ENCODE measurements around the gene SEC24D.

DNA sequence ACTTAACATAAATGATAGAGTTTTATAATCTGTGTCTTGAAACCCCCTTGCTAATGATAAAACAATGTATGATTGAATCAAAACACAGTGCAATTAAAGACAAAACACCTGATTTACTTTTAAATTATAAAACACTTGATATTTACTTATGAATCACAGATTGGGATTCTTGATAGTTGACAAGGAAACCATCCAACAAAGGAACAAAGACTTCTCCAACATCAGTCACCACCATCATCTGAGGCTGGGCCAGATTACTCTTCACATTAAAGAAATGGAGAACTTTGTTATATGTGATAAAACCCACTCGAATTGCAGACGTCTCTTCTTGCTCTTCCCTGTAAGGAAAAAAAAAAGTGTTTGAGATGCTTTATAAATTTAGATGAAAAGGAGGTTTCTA is 83.4 kb downstream of the SEC24D start:
- TF ChIP-seq POLR2A (IDR thresholded peaks at IDR 0.05; ENCODE audit: low read depth, low read length) (no peak), TAF1 (IDR thresholded peaks at IDR 0.05; ENCODE audit: borderline replicate concordance, low read depth, low read length) (no peak)

All from GM12892 (cell line).